Glutamatergic neuron (in vitro differentiated cells): ENCODE measurements around the gene COPS4. TPM values are rescaled to one million over a fixed set of nuclear protein-coding genes. Genes with fewer than 3 reads are reported as not detected.
"Not testable (repeated sequence)": the region's sequence is repeated elsewhere in the genome, so short reads cannot be mapped to it uniquely, and the experiment has no call there.

Source experiments
- DNase-seq: peaks from one replicate; pipeline ENCODE4 v3.0.0; 2022
- H3K27ac Mint-ChIP-seq: one replicate; pipeline ENCODE4 v1.8.0; 2020; ENCODE audit warnings: mild to moderate bottlenecking, mixed read lengths, inconsistent platforms; ENCODE audit not compliant: unreplicated experiment
- H3K27me3 Mint-ChIP-seq: one replicate; pipeline ENCODE4 v1.8.0; 2020; ENCODE audit warnings: mild to moderate bottlenecking, moderate library complexity, mixed read lengths, inconsistent platforms; ENCODE audit not compliant: unreplicated experiment
- H3K36me3 Mint-ChIP-seq: one replicate; pipeline ENCODE4 v1.8.0; 2020; ENCODE audit warnings: mild to moderate bottlenecking, mixed read lengths, inconsistent platforms; ENCODE audit not compliant: unreplicated experiment
- H3K4me1 Mint-ChIP-seq: one replicate; pipeline ENCODE4 v1.8.0; 2020; ENCODE audit warnings: mild to moderate bottlenecking, low read depth, mixed read lengths, inconsistent platforms; ENCODE audit not compliant: unreplicated experiment
- H3K4me3 Mint-ChIP-seq: one replicate; pipeline ENCODE4 v1.8.0; 2020; ENCODE audit warnings: mild to moderate bottlenecking, mixed read lengths, inconsistent platforms; ENCODE audit not compliant: unreplicated experiment
- H3K9me3 Mint-ChIP-seq: one replicate; pipeline ENCODE4 v1.8.0; 2020; ENCODE audit warnings: mild to moderate bottlenecking, moderate library complexity, mixed read lengths, inconsistent platforms; ENCODE audit not compliant: unreplicated experiment
- total RNA-seq: library from RNA; stranded (reverse); fragmentation: NEBNext Ultra II Directional; extraction: Animal tissue kit (Norgen Biotek cat#: 25700); gene quantifications from one replicate; pipeline ENCODE4 v1.2.1, GENCODE V29; 2021; ENCODE audit not compliant: unreplicated experiment
- TF ChIP-seq, protein P1 (sequence below): fragments of 200-600 bp; sonication (generic); IDR thresholded peaks from one replicate; pipeline ENCODE4 v1.5.0; 2021; ENCODE audit not compliant: partially characterized antibody, unreplicated experiment

Gene COPS4
- total RNA-seq, 1 donor from 2014 or later: 35.2 TPM

DNA sequence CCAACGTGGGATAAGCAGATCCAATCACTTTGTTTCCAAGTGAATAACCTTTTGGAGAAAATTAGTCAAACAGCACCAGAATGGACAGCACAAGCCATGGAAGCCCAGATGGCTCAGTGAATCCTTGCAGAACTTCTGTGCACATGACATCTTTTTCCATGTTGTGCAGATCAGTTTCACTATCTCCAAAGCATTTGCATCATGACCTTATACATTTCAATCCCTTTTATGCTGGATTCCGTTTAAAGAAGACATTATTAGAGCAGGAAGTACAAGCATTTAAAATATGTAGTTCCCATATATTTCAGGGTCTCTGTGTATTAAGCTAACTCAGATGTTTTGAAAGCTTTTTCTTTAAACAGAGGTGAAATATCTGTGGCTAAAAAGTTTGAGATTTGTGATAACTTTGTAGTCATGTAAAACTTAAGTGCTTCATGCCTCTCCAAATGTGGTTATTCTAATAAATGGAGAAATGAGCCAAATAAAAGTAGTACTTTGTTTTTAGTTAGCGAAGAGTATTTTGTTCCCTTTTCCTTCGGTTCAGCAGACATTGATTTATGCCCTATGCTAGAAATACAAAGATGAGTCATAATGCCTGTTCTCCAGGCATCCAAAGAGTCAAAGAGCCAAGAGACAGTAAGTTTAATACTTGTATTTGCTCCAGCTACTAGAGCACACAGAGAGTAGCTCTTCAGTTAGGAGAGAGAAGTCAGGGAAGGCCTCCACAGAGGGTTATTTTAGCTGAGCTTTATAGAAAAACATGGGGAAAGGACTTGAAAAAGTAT lies 40.5 kb downstream of the COPS4 start:
- Mint-ChIP-seq H3K36me3 (peaks cover 5% of the 10 kb centered on the region), H3K27ac (no peak overlapping the region), H3K9me3 (no peaks in the 10 kb centered on the region), H3K4me3 (no peak overlapping the region), H3K27me3 (peaks cover 4% of the 10 kb centered on the region), H3K4me1 (no peaks in the 10 kb centered on the region)
- no peak for DNase-seq
- TF ChIP-seq, protein P1, sequence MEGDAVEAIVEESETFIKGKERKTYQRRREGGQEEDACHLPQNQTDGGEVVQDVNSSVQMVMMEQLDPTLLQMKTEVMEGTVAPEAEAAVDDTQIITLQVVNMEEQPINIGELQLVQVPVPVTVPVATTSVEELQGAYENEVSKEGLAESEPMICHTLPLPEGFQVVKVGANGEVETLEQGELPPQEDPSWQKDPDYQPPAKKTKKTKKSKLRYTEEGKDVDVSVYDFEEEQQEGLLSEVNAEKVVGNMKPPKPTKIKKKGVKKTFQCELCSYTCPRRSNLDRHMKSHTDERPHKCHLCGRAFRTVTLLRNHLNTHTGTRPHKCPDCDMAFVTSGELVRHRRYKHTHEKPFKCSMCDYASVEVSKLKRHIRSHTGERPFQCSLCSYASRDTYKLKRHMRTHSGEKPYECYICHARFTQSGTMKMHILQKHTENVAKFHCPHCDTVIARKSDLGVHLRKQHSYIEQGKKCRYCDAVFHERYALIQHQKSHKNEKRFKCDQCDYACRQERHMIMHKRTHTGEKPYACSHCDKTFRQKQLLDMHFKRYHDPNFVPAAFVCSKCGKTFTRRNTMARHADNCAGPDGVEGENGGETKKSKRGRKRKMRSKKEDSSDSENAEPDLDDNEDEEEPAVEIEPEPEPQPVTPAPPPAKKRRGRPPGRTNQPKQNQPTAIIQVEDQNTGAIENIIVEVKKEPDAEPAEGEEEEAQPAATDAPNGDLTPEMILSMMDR: no peak

DNA sequence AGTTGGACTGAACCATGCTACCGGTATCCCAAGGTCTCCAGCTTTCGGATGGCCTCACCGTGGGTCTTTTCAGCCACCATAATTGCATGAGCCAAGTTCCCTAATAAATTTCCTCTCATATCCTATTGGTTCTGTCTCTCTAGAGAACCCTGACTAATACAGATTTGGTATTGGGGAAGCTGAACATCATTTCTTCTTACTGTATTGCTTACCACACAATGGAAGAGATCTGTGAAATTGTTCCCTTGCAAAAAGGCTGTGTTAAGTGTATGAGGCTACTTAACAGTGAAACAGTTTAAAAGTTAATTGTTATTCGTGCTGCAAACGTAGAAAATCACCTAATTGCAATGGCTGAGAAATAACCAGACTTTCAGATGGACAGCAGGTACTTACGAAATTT lies 45.6 kb downstream of the COPS4 start:
- Mint-ChIP-seq H3K27me3 (peaks cover 4% of the 10 kb centered on the region), H3K4me3 (no peak overlapping the region), H3K36me3 (peaks cover 11% of the 10 kb centered on the region), H3K27ac (no peak overlapping the region), H3K4me1 (no peaks in the 10 kb centered on the region), H3K9me3 (no peaks in the 10 kb centered on the region)
- DNase-seq: no peak
- TF ChIP-seq, protein P1: no peak

DNA sequence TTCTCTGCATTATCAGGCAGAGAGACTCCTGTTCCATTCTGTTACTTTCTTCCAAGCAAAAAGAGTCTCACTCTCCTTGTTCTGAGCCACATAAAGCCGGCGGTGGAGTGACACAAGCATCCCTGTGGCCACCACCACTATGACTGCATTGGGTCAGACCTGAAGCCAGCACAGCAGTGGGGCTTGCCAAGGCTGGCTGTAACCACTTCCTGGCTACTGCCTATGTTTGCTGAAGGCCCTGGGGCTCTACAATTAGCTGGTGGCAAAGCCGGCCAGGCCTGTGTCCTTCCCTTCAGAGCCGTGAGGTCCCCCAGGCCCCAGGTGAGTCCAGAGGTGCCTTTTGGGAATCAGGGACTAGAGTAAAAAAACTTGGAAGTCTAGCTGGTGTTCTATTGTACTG lies 47.8 kb downstream of the COPS4 start:
- TF ChIP-seq, protein P1: no peak
- Mint-ChIP-seq H3K4me3 (no peak overlapping the region), H3K36me3 (peaks cover 6% of the 10 kb centered on the region), H3K9me3 (no peaks in the 10 kb centered on the region), H3K27me3 (peaks cover under 1% of the 10 kb centered on the region), H3K4me1 (no peaks in the 10 kb centered on the region), H3K27ac (no peak overlapping the region)
- DNase-seq: no peak

DNA sequence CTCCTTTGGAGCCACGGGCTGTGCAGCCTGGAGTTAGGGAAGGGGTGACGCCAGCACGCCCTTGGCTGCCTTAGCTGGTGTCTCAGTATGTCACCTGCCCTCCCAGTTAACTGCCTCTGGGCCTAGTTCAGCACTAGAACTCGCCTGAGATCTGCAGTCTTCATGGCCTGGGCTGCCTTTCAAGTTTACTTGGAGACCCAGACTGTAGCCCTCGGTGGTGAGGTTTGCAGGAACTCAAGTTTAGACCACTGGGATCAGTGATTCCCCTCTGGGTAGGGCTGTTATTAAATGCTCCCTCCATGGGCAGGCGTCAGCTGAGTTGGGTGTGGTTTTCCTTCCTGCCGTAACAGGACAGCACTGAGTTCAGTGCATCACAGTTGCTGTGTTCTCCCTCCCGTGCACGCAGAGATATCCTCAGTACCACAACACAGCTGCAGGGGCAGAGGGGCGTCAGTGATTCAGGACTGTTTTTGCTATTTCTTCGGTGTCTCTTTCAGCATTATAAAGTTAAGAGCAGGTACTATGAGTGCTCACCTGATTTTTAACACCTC lies 49.0 kb downstream of the COPS4 start:
- Mint-ChIP-seq H3K27me3 (peaks cover 4% of the 10 kb centered on the region), H3K9me3 (no peaks in the 10 kb centered on the region), H3K27ac (no peak overlapping the region), H3K4me1 (no peaks in the 10 kb centered on the region), H3K36me3 (peaks cover 11% of the 10 kb centered on the region), H3K4me3 (no peak overlapping the region)
- TF ChIP-seq, protein P1: no peak
- no peak for DNase-seq

DNA sequence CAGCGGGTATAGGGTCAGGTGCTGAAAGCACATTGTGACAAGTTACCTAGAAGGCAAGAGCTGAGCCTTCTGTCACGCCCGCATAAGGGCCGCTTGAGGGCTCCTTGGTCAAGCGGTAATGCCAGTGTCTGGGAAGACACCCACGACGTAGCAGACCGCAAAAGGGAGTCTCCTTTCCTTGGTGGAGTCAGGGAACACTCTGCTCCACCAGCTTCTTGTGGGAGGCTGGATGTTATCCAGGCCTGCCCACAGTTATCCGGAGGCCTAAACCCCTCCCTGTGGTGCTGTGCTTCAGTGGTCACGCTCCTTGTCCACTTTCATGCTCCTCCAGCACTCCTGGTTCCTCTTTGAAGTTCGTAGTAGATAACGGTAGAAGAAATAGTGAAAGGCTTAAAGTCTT lies 50.0 kb downstream of the COPS4 start:
- not testable (repeated sequence) for DNase-seq, H3K9me3 Mint-ChIP-seq
- H3K36me3 Mint-ChIP-seq: peaks cover 11% of the 10 kb centered on the region

More for the DNA sequence above, 50.0 kb downstream of the COPS4 start:
- not testable (repeated sequence) for H3K27ac Mint-ChIP-seq, H3K4me3 Mint-ChIP-seq, H3K4me1 Mint-ChIP-seq, H3K27me3 Mint-ChIP-seq
